Endothelial cell of hepatic sinusoid (primary cell): ENCODE results near the gene C2orf69.
"Not testable (repeated sequence)": the region's sequence is repeated elsewhere in the genome, so short reads cannot be mapped to it uniquely, and the experiment has no call there.

Experiments
- in situ Hi-C: cut with HindIII; loops from 2 replicates; pipeline ENCODE4 v1.10.0; 2017; ENCODE audit warnings: low sequenced_read_pairs

The C2orf69 gene

DNA sequence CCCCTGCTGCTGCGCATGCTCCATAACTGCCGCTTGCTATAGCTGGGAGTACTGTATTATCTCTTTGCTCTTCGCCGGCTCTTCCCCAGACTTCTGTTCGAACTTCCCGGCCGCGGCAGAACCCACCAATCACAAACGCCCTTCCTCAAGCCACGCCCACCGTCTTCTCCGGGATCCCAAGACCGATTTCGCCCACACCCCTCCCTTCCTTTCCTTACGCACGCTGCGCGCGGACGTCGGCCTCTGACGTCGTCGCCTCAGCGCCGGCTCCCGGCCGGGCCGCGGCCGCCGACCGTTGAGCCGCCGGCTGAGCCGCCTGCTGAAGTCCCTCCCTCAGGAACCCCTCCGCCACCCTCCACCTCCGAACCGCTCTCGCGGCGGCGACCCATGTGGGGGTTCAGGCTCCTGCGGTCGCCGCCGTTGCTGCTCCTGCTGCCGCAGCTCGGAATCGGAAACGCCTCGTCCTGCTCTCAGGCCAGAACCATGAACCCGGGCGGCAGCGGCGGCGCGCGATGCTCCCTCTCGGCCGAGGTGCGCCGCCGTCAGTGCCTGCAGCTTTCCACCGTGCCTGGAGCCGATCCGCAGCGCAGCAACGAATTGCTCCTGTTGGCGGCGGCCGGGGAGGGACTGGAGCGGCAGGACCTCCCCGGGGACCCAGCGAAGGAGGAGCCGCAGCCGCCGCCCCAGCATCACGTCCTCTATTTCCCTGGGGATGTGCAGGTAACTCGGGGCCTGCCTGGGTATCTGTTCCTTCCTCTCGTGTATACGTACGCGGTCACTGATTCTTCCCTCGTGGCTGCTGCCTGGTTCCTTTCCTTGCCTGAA is at the start of gene C2orf69:
Gene C2orf69, plus strand, starts transcription at position 242 of the 825 bp plus-strand sequence. Its CDS starts 146 bp downstream, at position 388.
- in situ Hi-C loops: no loop called here

DNA sequence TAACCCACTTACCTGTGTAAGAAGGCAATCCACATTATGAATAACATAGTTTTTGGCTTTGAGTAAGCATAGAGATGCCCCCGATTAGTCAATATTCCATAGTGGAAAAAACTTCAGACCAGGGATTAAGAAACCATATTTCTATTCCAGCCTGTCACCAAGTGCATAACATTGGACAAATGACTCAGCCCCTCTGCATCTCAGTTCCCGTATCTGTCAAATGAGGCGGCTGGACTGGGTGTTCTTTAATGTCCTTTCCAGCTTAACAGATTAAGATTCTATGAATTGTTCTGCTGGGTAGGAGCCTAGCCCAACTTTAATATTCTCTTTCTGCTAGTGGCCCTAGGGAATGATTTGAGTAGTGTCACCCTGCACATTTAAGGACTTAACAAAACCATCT is 48.3 kb upstream of the C2orf69 start:
- in situ Hi-C loops: no loop called here

DNA sequence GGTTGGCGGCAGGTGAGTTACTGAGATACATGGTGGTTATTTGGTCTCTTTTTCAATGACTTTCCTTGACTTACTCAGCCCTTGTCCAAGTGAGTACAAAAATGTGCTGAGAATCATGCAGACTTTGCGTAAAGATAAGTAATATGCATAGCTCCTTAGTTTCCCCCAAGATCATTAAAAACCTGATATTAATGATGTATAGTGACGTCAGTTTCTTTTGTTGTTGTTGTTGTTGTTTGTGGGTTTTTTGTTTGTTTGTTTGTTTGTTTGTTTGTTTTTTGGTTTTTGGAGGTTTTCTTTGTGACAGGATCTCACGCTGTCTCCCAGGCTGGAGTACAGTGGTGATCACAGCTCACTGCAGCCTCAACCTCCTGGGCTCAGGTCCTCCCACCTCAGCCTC is 45.2 kb upstream of the C2orf69 start:
- in situ Hi-C loops: no loop called here

- in situ Hi-C loops: no loop called here
Measured at GRCh38 chr2:199868431-199869226, 42.5 kb upstream of the C2orf69 start.

DNA sequence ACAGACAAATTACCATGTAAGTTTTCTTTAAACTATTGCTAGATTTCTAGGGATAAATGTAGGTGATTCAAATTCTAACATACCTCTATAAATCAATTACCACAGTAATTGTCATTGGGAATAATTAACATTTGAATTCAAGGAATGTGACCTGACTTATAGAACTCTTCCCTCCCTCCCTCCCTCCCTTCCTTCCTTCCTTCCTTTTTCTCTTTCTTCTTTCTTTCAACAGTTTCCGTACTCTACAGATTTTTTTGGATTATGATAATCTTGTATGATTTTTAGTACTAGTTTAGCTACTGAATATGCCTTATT is 41.9 kb upstream of the C2orf69 start:
- in situ Hi-C loops: no loop called here

DNA sequence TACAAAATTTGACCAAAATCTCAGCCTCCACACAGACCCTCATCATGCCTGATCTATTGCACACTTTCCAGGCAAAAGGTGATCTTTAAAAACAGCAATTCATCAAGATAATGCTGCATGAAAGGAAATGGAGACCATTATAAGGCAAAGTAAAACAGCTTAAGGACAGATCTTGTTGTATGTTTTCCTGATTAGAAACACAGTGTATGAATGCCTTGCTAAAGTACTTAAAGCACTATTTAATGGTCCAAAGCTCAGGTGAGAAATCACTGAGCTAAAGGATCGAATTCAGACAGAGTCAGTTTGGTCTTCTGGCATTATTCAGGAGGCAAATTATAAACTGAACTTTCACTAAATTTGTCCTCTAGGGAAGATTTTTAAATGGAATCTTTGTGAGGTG is 41.4 kb upstream of the C2orf69 start:
- in situ Hi-C loops: no loop called here

- in situ Hi-C loops: no loop called here
Measured at GRCh38 chr2:199870581-199870980, 40.5 kb upstream of the C2orf69 start.

GRCh38 chr2:199874209-199874608 is 36.9 kb upstream of the C2orf69 start:
- in situ Hi-C loops: no loop called here

- in situ Hi-C loops: no loop called here
Measured at GRCh38 chr2:199875400-199875799, 35.7 kb upstream of the C2orf69 start.

DNA sequence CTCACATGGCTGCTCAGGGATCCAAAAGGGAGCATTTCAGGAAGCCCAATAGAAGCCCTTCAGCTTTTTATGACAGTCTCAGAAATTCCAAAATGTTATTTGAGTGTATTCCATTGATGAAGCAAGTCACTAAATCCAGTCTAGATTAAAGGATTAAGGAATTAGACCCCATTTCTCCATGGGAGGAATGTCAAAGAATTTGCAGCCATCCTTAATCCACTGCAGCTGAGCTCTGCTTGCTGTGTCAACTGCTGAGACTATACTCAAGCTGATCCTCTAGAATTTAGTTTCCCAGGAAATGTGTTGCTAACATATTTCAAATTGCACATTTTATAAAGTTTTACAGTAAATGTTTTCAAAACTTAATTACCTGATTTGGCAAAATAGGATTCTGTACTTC is 28.4 kb upstream of the C2orf69 start:
- in situ Hi-C loops: no loop called here

- in situ Hi-C loops: no loop called here
Measured at GRCh38 chr2:199883474-199884212, 27.4 kb upstream of the C2orf69 start.

DNA sequence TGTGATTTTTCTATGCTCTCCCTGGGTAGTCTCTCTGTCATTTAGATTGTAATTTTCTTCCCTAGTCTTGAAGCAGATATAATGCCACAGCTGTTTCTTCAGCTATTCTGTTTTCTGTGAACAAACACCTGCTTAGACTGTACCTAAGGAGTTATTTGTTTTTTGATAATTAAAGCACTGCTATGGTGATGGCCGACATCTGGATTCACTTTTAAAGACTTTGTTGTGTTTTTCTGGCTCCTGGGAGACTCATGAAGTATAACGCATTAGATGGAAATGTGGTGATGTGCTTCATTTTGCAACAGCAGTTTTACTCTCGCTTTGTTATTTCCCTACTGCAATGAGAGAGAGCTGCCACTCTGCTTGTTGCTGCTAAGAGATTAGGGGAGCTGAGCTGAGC is 15.7 kb upstream of the C2orf69 start:
- in situ Hi-C loops: no loop called here

GRCh38 chr2:199896617-199897016 is 14.5 kb upstream of the C2orf69 start:
- in situ Hi-C loops: no loop called here

DNA sequence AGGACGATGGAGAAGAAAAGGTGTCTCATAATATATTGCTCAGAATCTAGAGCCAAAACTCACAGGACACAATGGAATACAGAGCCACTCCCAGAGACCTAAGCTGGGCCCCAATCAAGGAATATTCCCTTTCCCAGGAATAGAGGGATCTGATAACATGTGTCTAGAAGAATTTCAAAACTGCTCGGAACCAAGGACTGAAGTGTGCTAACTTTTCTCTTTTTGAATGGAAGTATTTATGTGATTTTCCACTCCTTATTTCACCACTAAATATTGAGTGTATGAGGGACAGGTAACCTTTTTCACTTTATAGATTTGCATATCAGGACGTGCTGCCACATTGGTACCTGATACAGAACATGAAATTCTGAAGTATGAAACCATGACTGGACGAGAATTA is 9.2 kb upstream of the C2orf69 start:
- in situ Hi-C loops: no loop called here

DNA sequence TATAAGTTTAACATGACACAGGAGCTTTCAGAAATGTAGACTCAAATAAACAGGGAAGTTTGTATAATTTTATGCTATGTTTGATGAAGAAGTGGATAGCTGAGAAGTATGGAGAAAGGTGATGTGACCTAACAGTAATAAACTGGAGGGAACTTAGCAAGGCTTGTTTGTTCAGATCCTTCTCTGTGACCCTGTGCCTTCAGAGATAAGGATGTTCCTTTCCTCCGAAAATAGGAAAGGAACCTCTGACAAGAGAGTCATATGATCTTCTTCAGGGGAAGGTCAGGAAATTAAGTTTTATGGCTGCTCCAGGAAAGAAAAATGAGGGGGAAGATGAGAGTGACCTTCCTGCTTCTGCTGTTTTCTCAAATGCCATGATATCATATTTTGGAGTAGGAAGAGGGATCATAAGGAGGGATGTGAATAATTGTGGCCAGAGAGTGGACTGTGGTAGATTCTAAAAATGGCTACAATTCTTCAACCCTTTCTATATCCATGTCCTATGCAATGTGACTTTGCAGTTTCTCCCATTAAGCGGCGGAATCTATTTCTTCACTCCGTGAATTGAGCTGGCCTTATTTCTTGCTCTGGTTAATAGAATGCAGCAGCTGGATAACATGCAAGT is 8.5 kb upstream of the C2orf69 start:
- in situ Hi-C loops: no loop called here

DNA sequence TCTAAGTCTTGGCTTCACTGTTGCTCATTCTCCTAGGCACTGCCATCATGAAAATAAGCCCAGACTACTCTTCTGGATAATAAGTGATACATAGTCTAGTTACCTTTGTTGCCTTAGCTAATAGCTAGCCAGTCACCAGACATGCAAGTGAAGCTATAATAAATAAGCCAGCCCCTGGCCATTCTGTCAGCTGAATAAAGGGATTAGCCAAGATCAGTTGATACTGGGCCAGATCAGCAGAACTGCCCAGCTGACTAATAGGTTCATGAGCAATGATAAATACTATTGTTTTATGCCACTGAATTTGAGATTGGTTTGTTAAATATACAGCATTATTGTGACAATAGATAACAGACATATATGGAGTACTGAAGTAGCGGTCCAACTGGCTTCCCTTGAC is 8.0 kb upstream of the C2orf69 start:
- in situ Hi-C loops: no loop called here

DNA sequence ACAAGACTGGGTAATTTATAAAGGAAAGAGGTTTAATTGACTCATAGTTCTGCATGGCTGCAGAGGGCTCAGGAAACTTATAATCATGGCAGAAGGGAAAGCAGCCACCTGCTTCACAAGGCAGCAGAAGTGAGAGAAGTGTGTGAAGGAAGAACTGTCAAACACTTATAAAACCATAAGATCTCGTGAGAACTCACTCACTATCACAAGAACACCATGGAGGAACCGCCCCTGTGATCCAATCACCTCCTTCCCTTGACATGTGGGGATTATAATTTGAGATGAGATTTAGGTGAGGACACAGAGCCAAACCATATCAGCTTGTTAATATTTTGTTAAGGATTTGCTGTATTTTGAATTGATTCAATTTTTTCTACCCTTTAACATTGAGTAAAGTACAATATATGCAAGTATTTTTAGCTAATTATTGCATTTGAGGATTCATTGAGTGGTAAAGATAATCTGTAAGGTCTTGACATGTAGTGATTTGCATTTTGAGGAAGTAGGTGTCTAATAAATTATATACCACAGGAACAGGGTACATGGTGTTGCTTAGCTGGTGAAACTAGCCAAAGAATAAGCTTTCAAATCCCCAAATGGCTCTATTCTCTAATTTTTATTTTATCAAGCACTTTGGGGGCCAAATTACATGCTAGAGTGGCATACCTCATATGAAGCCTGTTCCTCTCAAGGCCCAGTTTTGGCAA is 3.9 kb upstream of the C2orf69 start:
- in situ Hi-C loops: no loop called here

- in situ Hi-C loops: no loop called here
Measured at GRCh38 chr2:199910338-199911051, 598 bp upstream of the C2orf69 start.

DNA sequence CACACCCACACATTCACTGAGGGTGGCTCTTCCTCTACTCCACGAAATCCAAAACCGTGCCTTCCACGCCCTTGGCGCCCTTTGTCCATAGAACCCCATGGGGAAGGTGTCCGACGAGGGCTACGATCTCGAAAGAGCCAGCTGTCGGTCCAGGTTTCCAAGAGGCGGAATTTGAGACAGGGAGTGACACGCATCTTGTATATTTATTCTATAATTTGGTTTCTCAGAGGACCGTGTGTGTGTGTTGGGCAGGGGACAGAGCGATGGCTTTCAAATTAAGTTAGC is 726 bp downstream of the C2orf69 start:
- in situ Hi-C loops: no loop called here

DNA sequence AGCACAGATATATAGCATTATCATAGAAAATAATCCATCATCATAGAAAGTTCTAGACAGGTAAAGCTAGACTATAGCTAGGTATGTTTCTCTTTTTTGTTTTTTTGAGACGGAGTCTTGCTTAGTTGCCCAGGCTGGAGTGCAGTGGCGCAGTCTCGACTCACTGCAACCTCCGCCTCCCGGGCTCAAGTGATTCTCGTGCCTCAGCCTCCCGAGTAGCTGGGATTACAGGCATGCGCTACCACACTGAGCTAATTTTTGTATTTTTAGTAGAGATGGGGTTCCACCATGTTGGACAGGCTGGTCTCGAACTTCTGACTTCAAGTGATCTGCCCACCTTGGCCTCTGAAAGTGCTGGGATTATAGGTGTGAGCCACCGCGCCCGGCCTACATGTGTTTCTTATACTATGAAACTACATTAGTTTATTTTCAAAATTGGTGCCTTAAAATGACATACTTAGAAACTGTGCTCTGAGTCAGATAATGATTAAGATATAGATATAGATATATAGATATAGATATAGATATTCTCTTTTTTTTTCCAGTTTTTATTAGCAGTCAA is 1.5 kb downstream of the C2orf69 start:
- in situ Hi-C loops: not testable (repeated sequence)
